CD14-positive monocyte (primary cell): Measurements from ENCODE around the gene SNUPN. TPM values are rescaled to one million over a fixed set of nuclear protein-coding genes. Genes with fewer than 3 reads are reported as not detected.

Source experiments
- DNase-seq, 3 donors: peaks; one replicate each; pipeline ENCODE4 v3.0.0-alpha.2; 2011 to 2022
- H2AFZ ChIP-seq: 2 replicates; pipeline ENCODE4 v1.6.0; 2012; ENCODE audit warnings: mild to moderate bottlenecking, low read depth, low read length, inconsistent platforms; ENCODE audit not compliant: insufficient read depth, poor library complexity, severe bottlenecking
- H3K27ac ChIP-seq, 2 donors: 1 replicate in 1 of 2; 2 replicates in 1 of 2; pipeline ENCODE4 v1.5.1; 2012 to 2013; ENCODE audit warnings: low read length in 2 of 2, control low read depth in 1 of 2, inconsistent platforms in 1 of 2, low read depth in 1 of 2, mild to moderate bottlenecking in 1 of 2
- H3K27me3 ChIP-seq, 2 donors: one replicate each; pipeline versions ENCODE4 v1.6.0 to v1.6.1; 2011 to 2013; ENCODE audit warnings: low read length in 2 of 2; ENCODE audit not compliant: control insufficient read depth in 2 of 2, insufficient read depth in 2 of 2
- H3K36me3 ChIP-seq, 2 donors: replicated peaks in 1 of 2; 1 replicate in 1 of 2; 2 replicates in 1 of 2; pipeline versions ENCODE4 v1.5.1 to v1.6.1; 2012 to 2013; ENCODE audit warnings: low read length in 2 of 2, control low read depth in 1 of 2, inconsistent platforms in 1 of 2, mild to moderate bottlenecking in 1 of 2; ENCODE audit not compliant: insufficient read depth in 2 of 2, control insufficient read depth in 1 of 2
- H3K4me1 ChIP-seq, 2 donors: 1 replicate in 1 of 2; 2 replicates in 1 of 2; pipeline versions ENCODE4 v1.5.1 to v1.6.1; 2012 to 2013; ENCODE audit warnings: low read length in 2 of 2, control low read depth in 1 of 2, inconsistent platforms in 1 of 2, mild to moderate bottlenecking in 1 of 2, moderate library complexity in 1 of 2; ENCODE audit not compliant: insufficient read depth in 2 of 2, control insufficient read depth in 1 of 2
- H3K4me2 ChIP-seq: replicated peaks from 2 replicates; pipeline ENCODE3; 2012; ENCODE audit warnings: low read length, moderate library complexity, mild to moderate bottlenecking; ENCODE audit not compliant: poor library complexity, severe bottlenecking; ENCODE audit errors: extremely low read depth
- H3K4me3 ChIP-seq, 3 experiments: fragments of 200-600 bp in 1 of 3; sonication (generic) in 1 of 3; replicated peaks in 1 of 3; 1 replicate in 2 of 3; 2 replicates in 1 of 3; pipeline ENCODE4 v1.5.1; 2011 to 2013; ENCODE audit warnings: low read length in 3 of 3, mild to moderate bottlenecking in 3 of 3, control low read depth in 2 of 3, low read depth in 2 of 3, inconsistent platforms in 1 of 3, moderate library complexity in 1 of 3
- H3K79me2 ChIP-seq: 2 replicates; pipeline ENCODE4 v1.6.0; 2012; ENCODE audit warnings: mild to moderate bottlenecking, control low read depth, inconsistent platforms, low read length, moderate library complexity; ENCODE audit not compliant: insufficient read depth
- H3K9ac ChIP-seq: 2 replicates; pipeline ENCODE4 v1.6.0; 2017; ENCODE audit warnings: low read length, mild to moderate bottlenecking; ENCODE audit not compliant: insufficient read depth, poor library complexity, severe bottlenecking
- H3K9me3 ChIP-seq, 2 donors: replicated peaks in 1 of 2; 1 replicate in 1 of 2; 2 replicates in 1 of 2; pipeline versions ENCODE4 v1.5.1 to v1.6.1; 2012 to 2013; ENCODE audit warnings: low read length in 2 of 2, control low read depth in 1 of 2; ENCODE audit not compliant: control insufficient read depth in 1 of 2, insufficient read depth in 1 of 2
- H4K20me1 ChIP-seq: 2 replicates; pipeline ENCODE4 v1.6.0; 2012; ENCODE audit warnings: mild to moderate bottlenecking, low read length, control low read depth, moderate library complexity; ENCODE audit not compliant: insufficient read depth
- H3K27ac Mint-ChIP-seq, 7 donors: one replicate each; pipeline ENCODE4 v1.8.0; 2020; ENCODE audit warnings: mild to moderate bottlenecking in 7 of 7, mixed read lengths in 7 of 7, moderate library complexity in 6 of 7, inconsistent platforms in 2 of 7
- H3K27me3 Mint-ChIP-seq, 3 donors: one replicate each; pipeline ENCODE4 v1.8.0; 2021 to 2022; ENCODE audit warnings: low read depth in 3 of 3, mild to moderate bottlenecking in 3 of 3, mixed read lengths in 3 of 3, moderate library complexity in 3 of 3, inconsistent platforms in 1 of 3
- H3K36me3 Mint-ChIP-seq, 2 donors: one replicate each; pipeline ENCODE4 v1.8.0; 2020; ENCODE audit warnings: mixed read lengths in 2 of 2, inconsistent platforms in 1 of 2, mild to moderate bottlenecking in 1 of 2
- H3K4me1 Mint-ChIP-seq: one replicate; pipeline ENCODE4 v1.8.0; 2020; ENCODE audit warnings: mild to moderate bottlenecking, mixed read lengths
- H3K4me3 Mint-ChIP-seq, 2 donors: one replicate each; pipeline ENCODE4 v1.8.0; 2020; ENCODE audit warnings: mild to moderate bottlenecking in 2 of 2, mixed read lengths in 2 of 2, moderate library complexity in 1 of 2
- H3K9me3 Mint-ChIP-seq, 7 donors: one replicate each; pipeline ENCODE4 v1.8.0; 2020 to 2022; ENCODE audit warnings: mixed read lengths in 7 of 7, mild to moderate bottlenecking in 6 of 7, moderate library complexity in 6 of 7, inconsistent platforms in 2 of 7
- WGBS: methylation state at CpG from one replicate; pipeline ENCODE4 v1.1.5; 2013; ENCODE audit warnings: missing lambda C conversion rate; ENCODE audit not compliant: insufficient coverage; 5-methylcytosine and 5-hydroxymethylcytosine counted together
- intact Hi-C, 2 donors: fragments of 100-400 bp; cut with micrococcal nuclease; formaldehyde crosslinking; loops; one replicate each; pipeline versions ENCODE4 v1.15.0 to v1.15.1; 2023
- polyA plus RNA-seq, 3 donors: library from polyadenylated mRNA; depleted of rRNA in 1 of 3; unstranded in 2 of 3; stranded (reverse) in 1 of 3; fragments of 300-500 nt in 2 of 3; fragments of >200 nt in 1 of 3; fragmentation: Illumina TruSeq in 2 of 3; gene quantifications; 1 replicate in 2 of 3; 2 replicates in 1 of 3; pipeline ENCODE4 v1.2.3, GENCODE V29; 2012 to 2021
- TF ChIP-seq, protein P1 (sequence below): fragments of 200-600 bp; IDR thresholded peaks from one replicate; pipeline ENCODE4 v1.8.0; 2022; ENCODE audit warnings: antibody characterized with exemption, mild to moderate bottlenecking

Gene SNUPN
- polyA plus RNA-seq, 3 donors = 11.7 to 31.8 (median 29.3) TPM

DNA sequence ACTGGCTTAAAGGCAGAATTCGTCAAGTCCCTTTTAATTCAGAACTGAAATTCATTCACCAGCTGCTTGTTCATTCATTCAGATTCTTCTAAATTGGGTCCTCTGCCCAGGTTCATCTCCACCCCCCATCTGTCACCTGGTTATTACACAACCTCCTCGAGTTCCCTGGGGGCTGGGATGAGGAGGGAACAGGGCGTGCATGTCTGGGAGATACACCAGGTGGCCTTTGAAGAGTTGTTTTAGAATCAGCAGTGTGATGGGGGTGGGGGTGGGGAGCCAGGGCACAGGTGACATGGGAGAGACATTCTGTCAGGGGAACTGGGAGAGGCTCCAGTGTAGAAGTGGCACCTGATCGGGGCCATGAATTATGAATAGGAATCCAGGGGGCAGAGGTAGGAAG is 30.4 kb upstream of the SNUPN start:
- Mint-ChIP-seq H3K27ac (peak overlapping the region in 1 of 7 donors; percentile 54), H3K4me1 (peaks cover 19% of the 10 kb centered on the region), H3K9me3 (no peaks in the 10 kb centered on the region), H3K4me3 (no peak overlapping the region), H3K36me3 (peaks cover 31 to 38% of the 10 kb centered on the region in 2 donors), H3K27me3 (peaks cover 0 to 3% (median 0%) of the 10 kb centered on the region in 3 donors)
- peaks cover 12 to 16% of the 10 kb centered on the region in 2 donors for H3K4me1 ChIP-seq
- H2AFZ ChIP-seq = no peak overlapping the region
- no peak overlapping the region for H3K27ac ChIP-seq
- H3K36me3 ChIP-seq = peaks cover 0 to 42% of the 10 kb centered on the region in 2 donors
- no peaks in the 10 kb centered on the region for H3K27me3 ChIP-seq
- H3K9ac ChIP-seq = no peak overlapping the region
- TF ChIP-seq, protein P1, sequence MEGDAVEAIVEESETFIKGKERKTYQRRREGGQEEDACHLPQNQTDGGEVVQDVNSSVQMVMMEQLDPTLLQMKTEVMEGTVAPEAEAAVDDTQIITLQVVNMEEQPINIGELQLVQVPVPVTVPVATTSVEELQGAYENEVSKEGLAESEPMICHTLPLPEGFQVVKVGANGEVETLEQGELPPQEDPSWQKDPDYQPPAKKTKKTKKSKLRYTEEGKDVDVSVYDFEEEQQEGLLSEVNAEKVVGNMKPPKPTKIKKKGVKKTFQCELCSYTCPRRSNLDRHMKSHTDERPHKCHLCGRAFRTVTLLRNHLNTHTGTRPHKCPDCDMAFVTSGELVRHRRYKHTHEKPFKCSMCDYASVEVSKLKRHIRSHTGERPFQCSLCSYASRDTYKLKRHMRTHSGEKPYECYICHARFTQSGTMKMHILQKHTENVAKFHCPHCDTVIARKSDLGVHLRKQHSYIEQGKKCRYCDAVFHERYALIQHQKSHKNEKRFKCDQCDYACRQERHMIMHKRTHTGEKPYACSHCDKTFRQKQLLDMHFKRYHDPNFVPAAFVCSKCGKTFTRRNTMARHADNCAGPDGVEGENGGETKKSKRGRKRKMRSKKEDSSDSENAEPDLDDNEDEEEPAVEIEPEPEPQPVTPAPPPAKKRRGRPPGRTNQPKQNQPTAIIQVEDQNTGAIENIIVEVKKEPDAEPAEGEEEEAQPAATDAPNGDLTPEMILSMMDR = no peak
- H3K4me2 ChIP-seq = no peak overlapping the region
- no peaks in the 10 kb centered on the region for H3K9me3 ChIP-seq
- no peak for DNase-seq
- WGBS = 75% methylated on average over 2 of the region's 4 CpGs
- no peak overlapping the region for H3K4me3 ChIP-seq
- intact Hi-C loops = no loop called here
- peaks cover 38% of the 10 kb centered on the region for H4K20me1 ChIP-seq
- no peaks in the 10 kb centered on the region for H3K79me2 ChIP-seq

DNA sequence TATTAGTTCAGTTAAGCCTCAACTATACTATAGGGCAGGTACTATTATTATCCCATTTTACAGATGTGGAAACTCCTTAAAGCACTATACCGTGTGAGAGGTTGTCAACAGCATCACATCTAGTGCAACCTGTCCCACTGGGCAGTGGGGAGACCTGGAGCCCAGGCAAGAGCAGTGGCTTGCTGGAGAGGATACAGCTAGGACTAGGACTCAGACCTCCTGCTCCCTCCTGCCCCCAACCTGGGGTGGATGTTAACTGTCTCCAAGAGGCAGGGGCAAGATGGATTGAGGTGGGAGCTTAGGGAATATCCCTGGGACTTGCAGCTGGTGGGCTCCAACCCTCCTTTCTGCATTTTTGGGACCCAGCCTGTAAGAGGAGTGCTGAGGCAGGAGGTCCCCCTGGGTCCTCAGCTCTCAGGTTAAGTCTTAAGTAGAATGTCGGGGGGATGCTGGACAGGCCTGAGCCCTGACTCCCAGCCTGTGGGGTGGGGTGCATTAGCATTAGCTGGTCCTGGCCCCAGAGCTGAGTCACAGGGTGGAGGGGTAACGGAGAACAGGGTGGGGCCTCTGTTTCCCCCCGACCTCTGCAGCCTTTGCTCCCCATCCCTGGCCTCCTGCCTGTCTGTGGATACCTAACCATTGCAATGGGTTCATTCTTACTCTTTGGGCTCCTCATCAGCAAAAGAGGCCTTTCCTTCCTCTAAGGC is 28.8 kb upstream of the SNUPN start:
- H3K4me3 Mint-ChIP-seq = no peak overlapping the region
- DNase-seq = no peak
- WGBS = 89% methylated on average over 3 of the region's 4 CpGs
- intact Hi-C loops = no loop called here
- H3K27me3 Mint-ChIP-seq = peaks cover 0 to 3% (median 0%) of the 10 kb centered on the region in 3 donors
- peaks cover 35% of the 10 kb centered on the region for H3K4me1 Mint-ChIP-seq
- Histone ChIP-seq H3K36me3 (peaks cover 0 to 40% of the 10 kb centered on the region in 2 donors), H4K20me1 (peaks cover 41% of the 10 kb centered on the region), H3K9ac (no peak overlapping the region), H3K27me3 (no peaks in the 10 kb centered on the region), H3K79me2 (no peaks in the 10 kb centered on the region), H3K4me2 (no peak overlapping the region), H2AFZ (no peak overlapping the region), H3K9me3 (no peaks in the 10 kb centered on the region), H3K4me1 (peaks cover 15 to 31% of the 10 kb centered on the region in 2 donors), H3K4me3 (no peak overlapping the region), H3K27ac (no peak overlapping the region)
- peaks cover 0 to 1% (median 0%) of the 10 kb centered on the region in 7 donors for H3K9me3 Mint-ChIP-seq
- TF ChIP-seq, protein P1 = no peak
- peaks cover 41 to 44% of the 10 kb centered on the region in 2 donors for H3K36me3 Mint-ChIP-seq
- peak overlapping the region in 2 of 7 donors; percentile 23 to 47 for H3K27ac Mint-ChIP-seq
